Nephron progenitor cell (in vitro differentiated cells): ENCODE measurements around the gene AGTR1.

Source experiments
- DNase-seq: peaks from one replicate; pipeline ENCODE4 v3.0.0; 2021
- H3K27ac Mint-ChIP-seq: 2 replicates; pipeline ENCODE4 v1.8.0; 2021; ENCODE audit warnings: mild to moderate bottlenecking, moderate library complexity, mixed read lengths
- H3K27me3 Mint-ChIP-seq: 2 replicates; pipeline ENCODE4 v1.8.0; 2021; ENCODE audit warnings: mild to moderate bottlenecking, low read depth, mixed read lengths; ENCODE audit not compliant: poor library complexity
- H3K36me3 Mint-ChIP-seq: 2 replicates; pipeline ENCODE4 v1.8.0; 2021; ENCODE audit warnings: low read depth, mixed read lengths
- H3K4me1 Mint-ChIP-seq: 2 replicates; pipeline ENCODE4 v1.8.0; 2021; ENCODE audit warnings: mixed read lengths
- H3K4me3 Mint-ChIP-seq: 2 replicates; pipeline ENCODE4 v1.8.0; 2021; ENCODE audit warnings: mild to moderate bottlenecking, moderate library complexity, mixed read lengths
- H3K9me3 Mint-ChIP-seq: 2 replicates; pipeline ENCODE4 v1.8.0; 2021; ENCODE audit warnings: mild to moderate bottlenecking, moderate library complexity, mixed read lengths
- CTCF ChIP-seq: fragments of 200-600 bp; sonication (generic); IDR thresholded peaks from 2 replicates; pipeline ENCODE4 v1.5.0; 2021; ENCODE audit warnings: antibody characterized with exemption

The AGTR1 gene

GRCh38 chr3:148711981-148712666 lies 14.4 kb downstream of the AGTR1 start:
- no peak for TF ChIP-seq CTCF
- H3K27me3 Mint-ChIP-seq = peaks cover 3% of the 10 kb centered on the region
- no peak overlapping the region for H3K27ac Mint-ChIP-seq
- H3K4me1 Mint-ChIP-seq = peaks cover 13% of the 10 kb centered on the region
- no peak for DNase-seq
- no peak overlapping the region for H3K4me3 Mint-ChIP-seq
- H3K36me3 Mint-ChIP-seq = no peaks in the 10 kb centered on the region
- H3K9me3 Mint-ChIP-seq = no peaks in the 10 kb centered on the region

DNA sequence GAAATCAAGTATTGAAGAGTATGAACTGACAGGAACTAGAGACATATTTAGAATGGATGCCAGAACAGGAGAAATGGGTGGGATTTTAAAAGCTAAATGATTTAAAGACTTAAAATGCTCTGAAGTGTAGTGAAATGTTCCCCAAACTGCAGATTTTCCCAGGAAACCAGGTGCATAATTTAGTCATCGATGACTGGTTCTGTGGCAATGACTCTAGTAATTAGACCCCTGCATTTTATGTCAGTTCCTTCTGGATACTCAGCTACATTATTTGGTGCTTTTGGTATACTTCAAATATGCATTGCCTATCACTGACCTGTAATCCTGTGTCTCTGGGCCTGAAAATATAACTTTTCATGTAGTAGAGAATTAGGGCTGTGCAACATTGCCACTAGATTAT lies 16.8 kb downstream of the AGTR1 start:
- H3K4me1 Mint-ChIP-seq = peaks cover 6% of the 10 kb centered on the region

DNA sequence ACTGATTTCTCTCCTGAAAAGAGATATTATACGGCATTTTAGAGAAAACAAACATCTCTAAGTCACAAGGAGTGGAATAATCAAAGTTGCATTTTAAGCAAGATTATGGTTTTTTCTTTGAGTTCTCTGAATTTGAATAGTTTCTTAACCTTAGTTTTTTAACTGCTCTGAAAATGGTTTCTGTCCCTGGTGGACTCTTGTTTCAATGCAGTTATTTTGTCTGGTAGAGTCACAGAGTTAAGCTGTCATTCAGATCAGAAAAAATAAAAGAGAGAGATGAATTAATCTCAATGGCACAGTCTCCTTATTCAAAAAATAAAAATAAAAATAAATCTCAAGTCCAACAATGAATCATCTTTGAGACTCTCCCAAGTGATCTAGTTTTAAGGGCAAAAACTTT lies 19.0 kb downstream of the AGTR1 start:
- no peaks in the 10 kb centered on the region for H3K27me3 Mint-ChIP-seq
- DNase-seq = no peak
- peak; percentile 21 for TF ChIP-seq CTCF
- no peaks in the 10 kb centered on the region for H3K9me3 Mint-ChIP-seq
- no peaks in the 10 kb centered on the region for H3K36me3 Mint-ChIP-seq
- H3K4me3 Mint-ChIP-seq = no peak overlapping the region
- peaks cover 7% of the 10 kb centered on the region for H3K4me1 Mint-ChIP-seq
- H3K27ac Mint-ChIP-seq = no peak overlapping the region

More for the DNA sequence above, 16.8 kb downstream of the AGTR1 start:
- DNase-seq = no peak
- H3K27ac Mint-ChIP-seq = no peak overlapping the region
- no peak overlapping the region for H3K4me3 Mint-ChIP-seq
- H3K36me3 Mint-ChIP-seq = no peaks in the 10 kb centered on the region
- peaks cover 3% of the 10 kb centered on the region for H3K27me3 Mint-ChIP-seq
- TF ChIP-seq CTCF = no peak
- H3K9me3 Mint-ChIP-seq = no peaks in the 10 kb centered on the region

- Mint-ChIP-seq H3K4me3 (no peak overlapping the region), H3K9me3 (no peaks in the 10 kb centered on the region), H3K4me1 (peaks cover 7% of the 10 kb centered on the region), H3K36me3 (no peaks in the 10 kb centered on the region), H3K27ac (no peak overlapping the region), H3K27me3 (no peaks in the 10 kb centered on the region)
- TF ChIP-seq CTCF = no peak
- DNase-seq = no peak
These were observed 20.3 kb downstream of the AGTR1 start for GRCh38 chr3:148717885-148718561.

GRCh38 chr3:148718982-148719862 lies 21.5 kb downstream of the AGTR1 start:
- H3K4me1 Mint-ChIP-seq = peaks cover 7% of the 10 kb centered on the region
- peak; percentile 32 for TF ChIP-seq CTCF
- no peak for DNase-seq
- H3K9me3 Mint-ChIP-seq = no peaks in the 10 kb centered on the region
- H3K27me3 Mint-ChIP-seq = no peaks in the 10 kb centered on the region
- no peak overlapping the region for H3K27ac Mint-ChIP-seq
- no peaks in the 10 kb centered on the region for H3K36me3 Mint-ChIP-seq
- H3K4me3 Mint-ChIP-seq = no peak overlapping the region
